NCI-H2081 treated with DMSO at 0.1 percent for 48 hours (cell line): ENCODE measurements around the gene KY.

Experiments used
- DNase-seq: peaks from one replicate; lab custom pipeline; 2025; lab: John Stamatoyannopoulos, UW

The KY gene

DNA sequence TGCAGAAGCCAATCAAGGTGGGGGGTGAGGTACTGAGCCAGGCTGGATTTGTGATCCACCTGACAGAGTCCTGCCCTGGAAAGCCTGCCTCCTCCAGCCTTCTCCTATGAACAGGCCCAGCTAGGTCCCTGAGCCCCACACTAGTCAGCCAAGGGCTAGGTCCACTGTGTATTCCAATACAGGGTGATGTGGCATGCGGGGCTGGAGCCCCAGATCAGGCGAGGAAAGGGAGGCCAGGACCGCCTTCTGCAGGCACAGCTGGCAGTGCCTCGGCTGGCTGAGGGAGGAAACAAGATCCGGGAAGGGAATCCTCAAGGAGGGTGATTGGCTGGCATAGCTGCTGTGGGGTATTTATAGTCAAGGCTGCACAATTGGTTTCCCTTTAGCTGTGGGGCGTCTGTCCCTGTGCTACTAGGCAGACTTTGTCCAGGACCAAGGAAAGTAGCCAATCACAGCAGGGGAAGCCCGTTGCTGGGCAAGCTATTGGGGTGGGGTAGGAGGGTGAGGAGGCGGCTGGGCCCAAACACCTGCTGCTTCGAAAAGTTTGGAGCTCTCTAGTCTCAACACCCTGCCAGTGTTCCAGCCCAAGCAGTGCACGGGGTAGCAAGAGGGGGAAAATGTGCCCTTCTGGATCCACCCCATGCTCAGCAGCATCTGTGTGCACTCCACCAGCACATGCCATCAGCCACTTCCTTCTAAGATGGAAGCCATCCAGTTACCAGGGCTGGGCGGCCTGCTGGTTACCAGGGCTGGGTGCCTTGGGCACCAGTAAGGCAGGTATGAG is 5.9 kb downstream of the KY start:
- DNase-seq = no peak

DNA sequence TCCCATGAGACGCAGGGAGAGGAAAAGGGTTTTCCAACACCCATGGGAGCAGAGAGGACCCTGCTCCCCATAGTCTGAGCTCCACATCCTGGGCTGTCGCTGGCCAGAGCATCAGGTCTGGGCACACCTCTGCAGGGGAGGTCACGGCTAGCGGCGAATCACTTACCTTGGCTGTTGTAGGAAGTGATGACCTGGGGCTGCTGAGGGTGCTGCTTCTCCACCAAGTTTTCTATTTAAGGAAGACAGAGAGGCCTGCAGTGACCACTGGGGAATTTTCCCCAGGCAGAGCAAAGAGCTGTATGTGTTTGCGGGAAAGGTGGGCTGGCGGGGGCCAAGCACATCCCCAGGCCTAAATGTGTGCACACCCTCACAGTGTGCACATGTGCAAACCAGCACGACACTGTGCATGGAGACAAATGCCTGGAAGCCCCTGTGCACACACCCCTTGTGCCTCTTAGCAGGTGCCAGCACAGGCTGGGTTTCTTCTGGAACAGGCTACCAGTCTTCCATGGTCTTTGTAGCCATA is 7.6 kb downstream of the KY start:
- DNase-seq = no peak

DNA sequence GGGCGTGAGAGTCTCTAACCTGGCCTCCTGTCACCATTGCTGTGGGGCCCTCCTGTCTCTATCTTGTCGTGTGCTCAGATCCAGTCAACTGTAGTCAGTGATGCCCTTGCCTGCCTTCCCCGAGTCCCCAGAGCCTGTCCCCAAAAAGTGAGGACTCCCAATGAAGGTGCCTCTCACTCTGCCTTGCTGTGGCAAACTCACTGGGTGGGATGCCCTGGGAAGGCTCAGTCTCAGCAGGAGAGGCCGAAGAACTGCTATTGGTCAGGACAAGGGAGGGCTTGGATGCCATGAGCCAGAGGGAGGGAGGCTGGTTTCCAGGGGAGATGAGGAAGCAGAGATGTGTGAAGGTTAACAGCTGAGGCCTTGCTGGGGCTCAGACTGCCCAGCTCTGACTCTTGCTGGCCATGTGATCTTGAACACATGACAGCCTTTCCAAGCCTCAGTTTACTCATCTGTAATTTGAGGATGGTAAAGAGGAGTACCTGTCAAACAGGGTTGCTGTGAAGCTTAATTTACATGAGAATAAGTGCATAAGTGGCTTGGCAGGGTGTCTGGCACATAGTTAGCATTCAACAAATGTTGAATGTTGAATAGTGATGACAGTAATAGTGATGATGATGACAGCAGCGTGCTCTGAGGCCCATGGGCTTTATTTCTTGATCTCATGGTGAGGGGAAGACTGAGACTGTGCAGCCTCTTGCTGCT is 8.2 kb downstream of the KY start:
- DNase-seq = no peak

- DNase-seq = no peak
These were observed 9.0 kb downstream of the KY start for GRCh38 chr3:134641671-134642300.

DNA sequence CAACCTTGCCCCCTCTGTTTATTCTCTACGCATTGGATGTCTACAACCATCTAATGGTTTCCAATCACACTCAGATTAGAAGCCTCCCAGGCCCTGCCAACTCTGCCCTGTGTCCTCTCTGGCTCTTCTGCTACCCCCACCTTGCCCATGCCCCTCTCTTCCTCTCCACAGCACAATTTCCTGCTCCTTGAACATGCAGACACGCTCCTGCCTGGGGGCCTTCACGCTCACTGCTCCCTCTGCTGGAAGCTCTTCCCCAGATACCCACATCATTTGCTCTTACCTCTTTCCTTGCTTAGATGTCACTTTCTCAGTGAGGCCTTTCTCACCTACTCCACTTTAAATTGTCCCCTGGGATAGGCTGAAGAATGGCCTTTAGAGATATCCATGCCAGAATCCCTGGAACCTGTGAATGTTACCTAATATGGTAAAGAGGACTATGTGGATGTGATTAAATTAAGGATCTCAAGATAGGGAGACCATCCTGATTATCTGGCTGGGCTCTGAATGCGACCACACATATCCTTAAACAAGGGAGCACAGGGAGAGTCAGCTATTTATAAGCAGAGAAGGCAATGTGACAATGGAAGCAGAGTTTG is 9.9 kb downstream of the KY start:
- DNase-seq = no peak

GRCh38 chr3:134640378-134640777 is 10.4 kb downstream of the KY start:
- DNase-seq = no peak

DNA sequence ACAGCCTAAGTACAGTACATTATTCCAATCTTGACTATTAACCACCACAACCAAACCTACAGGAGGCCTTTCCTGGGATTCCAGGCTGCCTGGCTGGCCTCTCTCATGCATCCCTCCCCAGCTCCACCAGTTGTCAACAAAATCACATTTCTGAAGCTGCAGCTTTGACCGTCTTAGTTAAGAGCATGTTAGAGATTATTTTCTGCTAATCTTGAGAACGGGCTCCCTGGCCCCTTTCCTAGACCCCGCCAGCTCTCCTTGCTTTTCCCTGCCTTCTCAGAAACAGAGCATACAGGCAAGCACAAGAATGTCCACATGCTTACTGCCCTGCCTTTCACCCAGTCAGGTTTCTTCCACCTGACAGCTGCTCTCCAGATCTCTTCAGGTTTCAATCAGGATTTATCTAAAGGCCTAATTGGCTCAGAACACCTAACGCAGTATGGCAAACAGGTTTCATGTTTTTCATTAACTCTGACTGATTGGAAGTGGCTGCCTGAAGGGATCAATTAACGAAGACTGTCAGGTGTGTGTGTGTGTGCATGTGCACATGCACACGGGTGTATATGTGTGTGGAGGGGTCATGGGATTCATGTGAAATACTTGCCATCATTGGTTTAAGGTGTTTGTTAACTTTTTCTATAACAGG is 12.3 kb downstream of the KY start:
- DNase-seq = no peak

DNA sequence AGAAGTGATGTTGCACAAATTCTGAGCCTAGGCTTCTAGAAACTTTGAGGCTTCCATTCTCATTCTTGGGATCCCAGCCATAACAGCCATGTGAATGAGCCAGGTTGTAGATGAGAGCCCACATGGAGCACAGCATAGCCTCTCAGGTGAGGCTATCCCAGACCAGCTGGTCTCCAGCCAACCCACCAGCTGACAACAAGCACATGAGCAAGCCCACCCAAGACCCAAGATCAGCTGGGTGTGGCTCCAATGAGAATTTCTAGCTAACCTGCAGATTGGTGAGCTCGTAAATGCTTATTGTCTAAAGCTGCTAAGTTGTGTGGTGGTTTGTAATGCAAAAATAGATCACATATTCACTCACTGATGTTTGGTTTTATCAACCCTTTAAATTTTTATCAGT is 14.4 kb downstream of the KY start:
- no peak for DNase-seq

DNA sequence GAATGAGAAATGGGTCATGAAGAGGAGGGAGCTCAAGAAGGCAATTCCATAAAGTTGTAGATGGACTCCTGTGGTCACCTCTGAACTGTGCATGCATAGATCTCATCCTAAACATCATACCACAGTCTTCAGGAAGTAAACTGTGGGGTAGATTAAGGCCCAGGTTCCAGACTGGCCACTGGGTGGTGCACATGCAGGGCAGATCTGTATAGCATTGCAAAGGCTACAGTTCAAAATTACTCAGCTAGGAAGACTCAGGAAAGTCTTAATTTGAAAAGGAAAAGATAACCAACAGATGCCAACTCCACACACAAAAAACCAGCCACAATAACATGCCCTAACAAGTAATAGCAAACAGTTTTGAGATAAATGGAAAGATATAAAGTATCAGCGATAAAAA is 20.3 kb downstream of the KY start:
- DNase-seq = no peak

GRCh38 chr3:134628884-134629283 is 21.9 kb downstream of the KY start:
- no peak for DNase-seq

DNA sequence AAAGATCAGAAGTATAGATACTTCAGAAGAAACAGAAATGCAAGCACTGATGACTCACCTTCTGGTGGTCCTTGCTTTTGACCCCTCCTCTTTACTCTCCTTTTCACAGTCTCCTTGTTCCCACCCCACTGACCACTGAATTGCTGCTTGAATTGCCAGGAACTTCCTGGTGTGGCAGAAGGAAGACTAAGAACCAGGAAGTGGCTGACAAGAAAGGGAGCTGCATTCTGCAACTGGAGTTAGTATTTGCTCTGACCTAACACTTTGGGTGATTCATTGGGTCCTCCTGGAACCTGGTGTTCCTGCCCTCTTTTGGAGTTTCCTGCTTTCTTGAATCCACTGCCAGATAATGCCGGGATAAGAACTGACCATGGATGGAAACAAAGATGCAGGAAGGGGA is 23.0 kb downstream of the KY start:
- DNase-seq = no peak

GRCh38 chr3:134625885-134626741 is 24.7 kb downstream of the KY start:
- DNase-seq = no peak

DNA sequence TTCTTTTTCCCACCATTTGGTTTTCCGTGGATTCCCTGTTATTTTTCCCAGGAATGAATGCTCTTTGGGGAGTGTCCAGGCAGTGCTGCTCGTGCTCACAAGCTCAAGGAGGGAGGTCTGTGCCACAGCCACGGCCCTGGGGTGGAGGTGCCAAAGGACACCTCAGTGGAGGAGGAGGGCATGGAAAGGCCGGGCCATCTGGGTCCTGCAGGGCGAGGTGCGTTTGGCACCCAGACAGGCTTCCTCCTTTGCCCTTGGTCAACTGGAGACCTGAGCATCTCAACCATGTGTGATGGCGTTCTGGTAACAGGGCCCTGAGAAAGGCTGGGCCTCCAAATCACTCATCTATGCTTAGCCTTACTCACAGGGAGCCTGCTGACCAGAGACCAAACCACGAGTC is 25.4 kb downstream of the KY start:
- DNase-seq = no peak

GRCh38 chr3:134624537-134625287 is 26.1 kb downstream of the KY start:
- DNase-seq = no peak

DNA sequence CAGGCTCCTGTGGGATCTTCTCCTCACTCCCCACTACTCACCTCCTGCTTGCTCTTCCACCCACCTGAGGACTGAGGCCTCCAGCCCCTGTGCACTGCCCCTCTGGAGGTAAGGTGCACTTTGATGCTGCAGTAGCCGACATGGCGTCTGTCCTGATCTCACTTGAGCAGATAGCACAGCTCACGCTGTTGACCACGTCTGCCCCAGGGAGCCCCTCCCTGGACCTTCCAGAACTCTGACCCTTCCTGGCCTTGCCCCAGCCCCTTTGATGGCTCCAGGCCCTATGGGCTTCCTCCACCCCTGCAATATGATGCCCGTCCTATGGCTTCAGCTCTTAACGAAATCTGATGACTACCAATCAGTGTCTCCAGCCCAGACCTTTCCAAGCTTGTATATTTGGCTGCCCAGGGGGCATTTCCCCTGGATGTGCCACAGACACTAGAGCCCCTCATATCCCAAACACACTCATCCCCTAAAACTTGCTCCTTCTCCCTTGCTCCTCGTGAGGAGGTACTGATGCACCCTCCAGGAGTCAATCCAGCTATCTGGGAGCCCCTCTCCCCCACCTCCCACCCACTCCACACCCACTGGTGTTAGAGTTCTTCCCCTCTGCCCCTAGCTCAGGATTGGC is 27.1 kb downstream of the KY start:
- no peak for DNase-seq

DNA sequence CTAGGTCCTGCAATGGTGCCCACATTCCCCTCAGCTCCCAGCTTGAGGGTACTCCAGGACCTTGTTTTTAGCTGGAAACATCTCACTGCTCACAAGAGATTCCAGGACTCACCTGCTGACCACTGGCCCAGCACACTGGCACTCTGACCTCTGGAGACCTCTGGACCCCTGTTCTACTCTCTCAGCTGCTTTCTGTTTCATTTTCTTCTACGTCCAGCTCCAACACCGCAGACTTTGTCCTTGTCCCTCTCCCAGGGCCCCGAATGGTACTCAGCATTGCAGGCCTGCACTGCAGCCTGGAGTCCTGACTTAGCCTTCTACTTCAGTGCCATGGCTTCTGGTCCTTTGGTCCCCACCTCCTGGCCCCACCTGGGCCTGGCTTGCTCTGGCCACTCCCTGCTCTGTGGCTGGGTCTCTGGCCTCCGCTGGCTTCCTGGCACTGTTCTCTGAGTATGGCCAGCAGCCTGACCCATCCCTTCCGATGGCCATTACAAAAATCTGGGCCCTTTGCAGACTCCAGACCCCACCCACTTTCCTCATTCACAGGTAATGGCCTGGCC is 27.9 kb downstream of the KY start:
- no peak for DNase-seq

- no peak for DNase-seq
These were observed 29.0 kb downstream of the KY start for GRCh38 chr3:134621854-134622253.

- no peak for DNase-seq
These were observed 30.2 kb downstream of the KY start for GRCh38 chr3:134620476-134621115.

DNA sequence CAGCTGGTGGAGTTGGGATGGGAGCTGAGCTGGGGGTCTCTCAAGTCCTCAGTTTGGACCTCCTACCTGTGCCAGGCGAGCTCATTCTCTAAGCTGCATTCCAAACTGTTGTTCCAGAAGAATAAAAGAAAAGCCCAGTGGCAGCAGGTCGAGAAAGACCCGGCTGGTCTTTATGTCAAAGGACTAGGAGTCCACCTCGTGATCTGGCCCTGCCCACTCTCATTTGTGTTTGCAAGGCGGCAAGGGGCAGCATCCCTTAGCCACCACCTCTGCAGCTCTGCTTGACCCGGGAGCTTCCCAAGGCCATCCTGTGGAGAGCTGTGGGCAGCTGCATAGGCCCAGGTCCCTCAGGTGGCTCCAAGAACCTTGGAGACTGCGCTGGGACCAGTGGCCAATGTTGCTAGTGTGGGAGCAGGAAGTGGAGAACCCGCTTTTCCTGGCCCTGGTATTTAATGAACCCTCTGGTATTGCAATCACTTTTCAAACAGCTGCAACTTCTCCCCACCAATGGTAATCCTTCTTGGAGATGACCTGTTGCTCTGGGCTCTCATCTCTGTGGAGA is 30.9 kb downstream of the KY start:
- no peak for DNase-seq
